ENCODE measurements around the gene NR4A2. TPM values are rescaled to one million over a fixed set of nuclear protein-coding genes. Genes with fewer than 3 reads are reported as not detected.

NR4A2 gene
- total RNA-seq, 2 experiments from 2014 or later: 0.59 TPM; not detected in 1

DNA sequence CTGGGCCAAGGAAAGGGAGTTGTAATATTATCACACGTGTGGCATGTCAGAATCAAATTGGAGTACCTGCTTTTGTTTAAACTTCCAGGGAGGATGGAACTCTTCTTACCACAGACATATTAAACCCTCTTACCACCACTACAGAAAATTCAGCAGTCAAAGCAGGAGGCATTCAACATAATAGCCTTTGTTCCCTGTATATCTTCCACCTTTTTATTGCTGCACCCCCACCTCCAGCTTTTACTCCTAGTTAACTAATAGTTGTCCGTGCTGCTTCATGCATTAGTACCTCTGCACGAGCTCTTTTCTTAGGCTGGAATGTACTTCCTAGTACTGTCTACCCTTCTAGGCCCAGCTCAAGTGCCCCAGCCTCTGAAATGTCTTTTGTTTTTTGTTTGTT is 14.9 kb upstream of the NR4A2 start:
- Histone ChIP-seq H3K27ac (ENCODE audit: low read depth, low read length, poor library complexity, severe bottlenecking) (no peak overlapping the region), H3K9me2 (ENCODE audit: insufficient read depth, low read length) (no peaks in the 10 kb centered on the region), H4K20me1 (ENCODE audit: insufficient read depth, low read length) (no peaks in the 10 kb centered on the region), H3K4me2 (ENCODE audit: low read length) (no peak overlapping the region), H3K79me2 (ENCODE audit: insufficient read depth, low read depth, low read length) (no peaks in the 10 kb centered on the region), H3K9me3 (ENCODE audit: low read length) (no peaks in the 10 kb centered on the region), H2AFZ (ENCODE audit: low read length) (no peak overlapping the region), H3K4me1 (ENCODE audit: insufficient read depth, low read length, poor library complexity, severe bottlenecking) (peaks cover 6% of the 10 kb centered on the region), H3K4me3 (ENCODE audit: low read depth, low read length, poor library complexity, severe bottlenecking) (no peak overlapping the region), H3K36me3 (ENCODE audit: insufficient read depth, low read length) (no peaks in the 10 kb centered on the region)
- POLR2A ChIA-PET: interaction anchor here (0.6 to 1.4 kb wide), 2 partner anchors 10 to 646 kb away, joined by 3 read pairs; no protein-coding TSS in a partner anchor
- CTCF ChIA-PET (ENCODE audit: unreplicated experiment): no interaction called here
- intact Hi-C loops (cut with micrococcal nuclease; ENCODE audit: unreplicated experiment): no loop called here
- no peak for DNase-seq (ENCODE audit: low spot score)
- TF ChIP-seq EZH2phosphoT487 (IDR thresholded peaks at IDR 0.05; ENCODE audit: borderline replicate concordance, low read depth, low read length): no peak
- TF ChIP-seq CTCF (conservative IDR thresholded peaks at IDR 0.05; ENCODE audit: low read length): no peak
- BruUV-seq (replicated peaks): no TSS peak

DNA sequence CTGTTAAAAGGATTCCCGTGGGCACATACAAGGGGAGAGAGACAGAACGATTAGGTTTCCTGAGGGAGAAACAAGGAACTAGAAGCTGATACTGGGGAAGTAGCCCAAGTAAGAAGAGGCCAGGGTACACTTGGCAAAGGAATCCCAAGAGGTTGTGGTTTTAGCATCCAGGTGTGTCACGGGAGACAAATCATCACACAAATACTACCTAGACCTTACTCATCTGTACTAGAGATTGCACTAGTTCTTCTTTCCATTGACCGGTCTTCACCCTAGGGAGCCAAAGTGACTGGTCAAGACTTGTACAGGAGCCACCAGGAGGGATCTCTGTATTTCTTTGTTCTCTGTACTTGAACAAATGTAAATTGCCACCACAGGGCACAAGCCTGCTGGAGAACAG is 14.2 kb upstream of the NR4A2 start:
- CTCF ChIA-PET (ENCODE audit: unreplicated experiment): no interaction called here
- H3K4me1 ChIP-seq (ENCODE audit: insufficient read depth, low read length, poor library complexity, severe bottlenecking): peaks cover 8% of the 10 kb centered on the region

More for the DNA sequence above, 14.2 kb upstream of the NR4A2 start:
- no peaks in the 10 kb centered on the region for H4K20me1 ChIP-seq (ENCODE audit: insufficient read depth, low read length)
- no peak overlapping the region for H2AFZ ChIP-seq (ENCODE audit: low read length)
- H3K27ac ChIP-seq (ENCODE audit: low read depth, low read length, poor library complexity, severe bottlenecking): no peak overlapping the region
- POLR2A ChIA-PET: interaction anchor here (0.6 to 1.4 kb wide), 2 partner anchors 11 to 383 kb away, joined by 3 read pairs; no protein-coding TSS in a partner anchor
- no peak for DNase-seq (ENCODE audit: low spot score)
- H3K9me2 ChIP-seq (ENCODE audit: insufficient read depth, low read length): no peaks in the 10 kb centered on the region
- H3K36me3 ChIP-seq (ENCODE audit: insufficient read depth, low read length): no peaks in the 10 kb centered on the region
- intact Hi-C loops (cut with micrococcal nuclease; ENCODE audit: unreplicated experiment): no loop called here
- TF ChIP-seq CTCF (conservative IDR thresholded peaks at IDR 0.05; ENCODE audit: low read length) (no peak), EZH2phosphoT487 (IDR thresholded peaks at IDR 0.05; ENCODE audit: borderline replicate concordance, low read depth, low read length) (no peak)
- H3K4me3 ChIP-seq (ENCODE audit: low read depth, low read length, poor library complexity, severe bottlenecking): no peak overlapping the region
- H3K79me2 ChIP-seq (ENCODE audit: insufficient read depth, low read depth, low read length): no peaks in the 10 kb centered on the region
- BruUV-seq (replicated peaks): no TSS peak
- H3K9me3 ChIP-seq (ENCODE audit: low read length): no peaks in the 10 kb centered on the region
- H3K4me2 ChIP-seq (ENCODE audit: low read length): no peak overlapping the region
